ENCODE data around the gene COX10.
"Not testable (repeated sequence)": the region's sequence is repeated elsewhere in the genome, so short reads cannot be mapped to it uniquely, and the experiment has no call there.

The COX10 gene

GRCh38 chr17:14168582-14168981 lies 99.3 kb downstream of the COX10 start:
- Histone ChIP-seq H3K36me3 (ENCODE audit: low read depth) (no peaks in the 10 kb centered on the region), H3K4me3 (ENCODE audit: severe bottlenecking) (no peak overlapping the region), H3K9me3 (ENCODE audit: severe bottlenecking) (peaks cover 4% of the 10 kb centered on the region), H3K4me1 (ENCODE audit: insufficient read depth, poor library complexity, severe bottlenecking) (no peaks in the 10 kb centered on the region), H3K27ac (ENCODE audit: poor library complexity, severe bottlenecking) (no peak overlapping the region), H3K27me3 (ENCODE audit: insufficient read depth, poor library complexity, severe bottlenecking) (no peaks in the 10 kb centered on the region)
- TF ChIP-seq CTCF (IDR thresholded peaks at IDR 0.05; ENCODE audit: poor library complexity, severe bottlenecking), result no peak
- no peak for DNase-seq (ENCODE audit: low spot score)
- ATAC-seq (ENCODE audit: low read depth), result no peak

- ATAC-seq (ENCODE audit: low read depth), result no peak
- Histone ChIP-seq H3K27me3 (ENCODE audit: insufficient read depth, poor library complexity, severe bottlenecking) (no peaks in the 10 kb centered on the region), H3K36me3 (ENCODE audit: low read depth) (no peaks in the 10 kb centered on the region), H3K27ac (ENCODE audit: poor library complexity, severe bottlenecking) (no peak overlapping the region), H3K9me3 (ENCODE audit: severe bottlenecking) (peaks cover 4% of the 10 kb centered on the region), H3K4me1 (ENCODE audit: insufficient read depth, poor library complexity, severe bottlenecking) (no peaks in the 10 kb centered on the region), H3K4me3 (ENCODE audit: severe bottlenecking) (no peak overlapping the region)
- DNase-seq (ENCODE audit: low spot score), result no peak
- TF ChIP-seq CTCF (IDR thresholded peaks at IDR 0.05; ENCODE audit: poor library complexity, severe bottlenecking), result no peak
Measured at GRCh38 chr17:14169287-14169686, 100.0 kb downstream of the COX10 start.

GRCh38 chr17:14169901-14170300 lies 100.6 kb downstream of the COX10 start:
- no peak overlapping the region for H3K4me3 ChIP-seq (ENCODE audit: severe bottlenecking)
- no peak for TF ChIP-seq CTCF (IDR thresholded peaks at IDR 0.05; ENCODE audit: poor library complexity, severe bottlenecking)
- peaks cover 4% of the 10 kb centered on the region for H3K9me3 ChIP-seq (ENCODE audit: severe bottlenecking)
- H3K27me3 ChIP-seq (ENCODE audit: insufficient read depth, poor library complexity, severe bottlenecking), result no peaks in the 10 kb centered on the region
- DNase-seq (ENCODE audit: low spot score), result no peak
- H3K27ac ChIP-seq (ENCODE audit: poor library complexity, severe bottlenecking), result no peak overlapping the region
- no peak for ATAC-seq (ENCODE audit: low read depth)
- no peaks in the 10 kb centered on the region for H3K4me1 ChIP-seq (ENCODE audit: insufficient read depth, poor library complexity, severe bottlenecking)
- H3K36me3 ChIP-seq (ENCODE audit: low read depth), result no peaks in the 10 kb centered on the region

GRCh38 chr17:14176989-14177388 lies 107.7 kb downstream of the COX10 start:
- not testable (repeated sequence) for H3K4me3 ChIP-seq (ENCODE audit: severe bottlenecking); H3K27ac ChIP-seq (ENCODE audit: poor library complexity, severe bottlenecking); H3K9me3 ChIP-seq (ENCODE audit: severe bottlenecking); DNase-seq (ENCODE audit: low spot score); ATAC-seq (ENCODE audit: low read depth); H3K36me3 ChIP-seq (ENCODE audit: low read depth); H3K4me1 ChIP-seq (ENCODE audit: insufficient read depth, poor library complexity, severe bottlenecking); H3K27me3 ChIP-seq (ENCODE audit: insufficient read depth, poor library complexity, severe bottlenecking)

GRCh38 chr17:14177801-14178200 lies 108.5 kb downstream of the COX10 start:
- H3K27ac ChIP-seq (ENCODE audit: poor library complexity, severe bottlenecking); H3K36me3 ChIP-seq (ENCODE audit: low read depth); ATAC-seq (ENCODE audit: low read depth); H3K4me1 ChIP-seq (ENCODE audit: insufficient read depth, poor library complexity, severe bottlenecking); DNase-seq (ENCODE audit: low spot score); H3K27me3 ChIP-seq (ENCODE audit: insufficient read depth, poor library complexity, severe bottlenecking); H3K9me3 ChIP-seq (ENCODE audit: severe bottlenecking); H3K4me3 ChIP-seq (ENCODE audit: severe bottlenecking): not testable (repeated sequence)

GRCh38 chr17:14179951-14180350 lies 110.6 kb downstream of the COX10 start:
- not testable (repeated sequence) for DNase-seq (ENCODE audit: low spot score); ATAC-seq (ENCODE audit: low read depth); H3K9me3 ChIP-seq (ENCODE audit: severe bottlenecking)

GRCh38 chr17:14182084-14182483 lies 112.8 kb downstream of the COX10 start:
- not testable (repeated sequence) for H3K36me3 ChIP-seq (ENCODE audit: low read depth); H3K27ac ChIP-seq (ENCODE audit: poor library complexity, severe bottlenecking); H3K27me3 ChIP-seq (ENCODE audit: insufficient read depth, poor library complexity, severe bottlenecking)

More at GRCh38 chr17:14179951-14180350, 110.6 kb downstream of the COX10 start:
- H3K27ac ChIP-seq (ENCODE audit: poor library complexity, severe bottlenecking); H3K4me3 ChIP-seq (ENCODE audit: severe bottlenecking); H3K36me3 ChIP-seq (ENCODE audit: low read depth); H3K4me1 ChIP-seq (ENCODE audit: insufficient read depth, poor library complexity, severe bottlenecking); H3K27me3 ChIP-seq (ENCODE audit: insufficient read depth, poor library complexity, severe bottlenecking): not testable (repeated sequence)

GRCh38 chr17:14184536-14184935 lies 115.2 kb downstream of the COX10 start:
- H3K4me3 ChIP-seq (ENCODE audit: severe bottlenecking); H3K9me3 ChIP-seq (ENCODE audit: severe bottlenecking); H3K27ac ChIP-seq (ENCODE audit: poor library complexity, severe bottlenecking); H3K36me3 ChIP-seq (ENCODE audit: low read depth); ATAC-seq (ENCODE audit: low read depth); H3K27me3 ChIP-seq (ENCODE audit: insufficient read depth, poor library complexity, severe bottlenecking); DNase-seq (ENCODE audit: low spot score); H3K4me1 ChIP-seq (ENCODE audit: insufficient read depth, poor library complexity, severe bottlenecking): not testable (repeated sequence)

More at GRCh38 chr17:14182084-14182483, 112.8 kb downstream of the COX10 start:
- not testable (repeated sequence) for H3K9me3 ChIP-seq (ENCODE audit: severe bottlenecking); H3K4me1 ChIP-seq (ENCODE audit: insufficient read depth, poor library complexity, severe bottlenecking); ATAC-seq (ENCODE audit: low read depth); DNase-seq (ENCODE audit: low spot score); H3K4me3 ChIP-seq (ENCODE audit: severe bottlenecking)

- not testable (repeated sequence) for H3K4me3 ChIP-seq (ENCODE audit: severe bottlenecking); H3K4me1 ChIP-seq (ENCODE audit: insufficient read depth, poor library complexity, severe bottlenecking); H3K36me3 ChIP-seq (ENCODE audit: low read depth); ATAC-seq (ENCODE audit: low read depth); DNase-seq (ENCODE audit: low spot score); H3K27ac ChIP-seq (ENCODE audit: poor library complexity, severe bottlenecking); H3K9me3 ChIP-seq (ENCODE audit: severe bottlenecking); H3K27me3 ChIP-seq (ENCODE audit: insufficient read depth, poor library complexity, severe bottlenecking)
Measured at GRCh38 chr17:14186443-14186842, 117.1 kb downstream of the COX10 start.

Data from RWPE2 (cell line).